Stimulated activated naive B cell treated with anti-CD40 and anti-IgM and Interleukin-4, amounts not matched to agents 10 μg/mL and 1 μg/mL and 100 μg/mL, for 72 hours (primary cell): ENCODE results near the gene TWIST2.

ENCODE experiments used
- ATAC-seq, 2 donors: fragments of 150-1000 bp; cut with Tn5 transposase; replicated peaks; 2 replicates each; pipeline ENCODE4 v1.10.0; 2021; ENCODE audit warnings: moderate library complexity in 1 of 2
- DNase-seq: peaks from one replicate; pipeline ENCODE4 v3.0.0; 2021
- H3K27ac Mint-ChIP-seq: one replicate; pipeline ENCODE4 v1.8.0; 2022; ENCODE audit warnings: mild to moderate bottlenecking, mixed read lengths
- H3K27me3 Mint-ChIP-seq, 2 donors: one replicate each; pipeline ENCODE4 v1.8.0; 2022; ENCODE audit warnings: mixed read lengths in 2 of 2
- H3K36me3 Mint-ChIP-seq, 2 donors: one replicate each; pipeline ENCODE4 v1.8.0; 2022; ENCODE audit warnings: mixed read lengths in 2 of 2, mild to moderate bottlenecking in 1 of 2
- H3K4me1 Mint-ChIP-seq, 2 donors: one replicate each; pipeline ENCODE4 v1.8.0; 2022; ENCODE audit warnings: mixed read lengths in 2 of 2, mild to moderate bottlenecking in 1 of 2
- H3K4me3 Mint-ChIP-seq, 2 donors: one replicate each; pipeline ENCODE4 v1.8.0; 2022; ENCODE audit warnings: mild to moderate bottlenecking in 2 of 2, mixed read lengths in 2 of 2, moderate library complexity in 1 of 2
- H3K9me3 Mint-ChIP-seq, 2 donors: one replicate each; pipeline ENCODE4 v1.8.0; 2022; ENCODE audit warnings: mixed read lengths in 2 of 2, mild to moderate bottlenecking in 1 of 2

TWIST2 gene

DNA sequence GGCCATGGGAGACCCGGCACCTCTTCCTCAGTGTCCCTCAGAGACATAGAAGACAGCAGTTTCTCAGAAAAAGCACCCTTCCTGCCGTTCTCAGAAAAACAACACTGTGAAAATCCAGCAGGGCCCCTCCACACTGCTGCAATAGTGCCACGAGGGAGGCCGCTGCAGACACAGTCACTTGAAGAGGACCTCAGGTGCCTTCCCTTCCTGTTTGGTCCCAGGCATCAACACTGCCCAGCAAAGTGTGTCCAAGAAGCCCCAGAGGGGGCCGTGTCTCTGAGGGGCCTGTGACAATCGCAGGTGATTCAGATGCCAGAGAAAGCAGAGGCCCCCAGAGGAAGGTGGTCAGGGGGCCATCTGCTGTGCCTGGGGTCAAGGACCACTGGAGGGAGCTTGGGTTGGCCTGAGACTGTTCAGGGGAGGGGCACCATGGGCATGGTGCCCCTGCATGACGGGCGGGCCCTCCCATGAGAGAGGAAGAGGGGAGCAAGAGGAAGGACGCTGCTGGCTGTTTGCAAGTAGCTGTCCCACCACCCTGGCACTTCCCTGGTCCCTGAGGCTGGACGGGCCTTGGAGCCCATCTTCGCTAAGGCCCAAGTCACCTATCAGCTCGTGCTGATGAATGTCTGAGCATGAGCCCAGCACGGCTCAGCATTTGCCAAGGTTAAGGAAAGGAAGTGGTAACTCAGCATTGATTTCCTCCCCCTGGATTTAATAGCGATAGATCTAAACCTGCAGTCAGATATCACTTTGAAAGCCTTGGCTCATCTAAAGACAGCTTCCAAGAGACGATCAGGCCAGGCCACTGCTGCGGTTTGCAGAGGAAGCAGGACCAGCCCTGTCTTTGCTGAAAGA, 9.1 kb downstream of the TWIST2 start:
- Mint-ChIP-seq H3K27ac (no peak overlapping the region), H3K4me3 (no peak overlapping the region), H3K36me3 (no peaks in the 10 kb centered on the region), H3K4me1 (no peaks in the 10 kb centered on the region), H3K27me3 (peaks cover 10 to 37% of the 10 kb centered on the region in 2 donors), H3K9me3 (no peaks in the 10 kb centered on the region)
- DNase-seq (no peak), ATAC-seq (no peak)

DNA sequence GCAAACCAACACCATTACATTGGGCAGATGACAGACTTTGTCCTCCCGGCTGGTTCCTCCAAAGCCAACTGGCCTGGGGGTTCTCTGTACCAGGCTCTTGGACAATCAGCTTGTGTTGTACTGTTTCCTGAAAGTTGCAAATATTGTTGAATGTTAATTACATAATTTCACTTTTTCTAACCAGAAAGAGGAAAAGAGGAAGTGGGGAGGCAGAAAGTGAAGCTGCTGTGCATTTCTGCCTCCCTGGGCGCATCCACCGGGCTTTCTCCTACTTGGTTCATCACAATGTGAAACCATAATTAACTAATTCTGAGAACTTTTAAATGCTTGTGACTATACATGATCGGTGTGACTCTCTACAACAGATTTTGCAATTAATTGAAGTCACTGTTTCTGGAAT, 10.1 kb downstream of the TWIST2 start:
- Mint-ChIP-seq H3K4me1 (no peaks in the 10 kb centered on the region), H3K27me3 (peaks cover 7 to 30% of the 10 kb centered on the region in 2 donors), H3K4me3 (no peak overlapping the region), H3K36me3 (no peaks in the 10 kb centered on the region), H3K27ac (no peak overlapping the region), H3K9me3 (no peaks in the 10 kb centered on the region)
- ATAC-seq = peak; percentile 46 to 55
- no peak for DNase-seq

DNA sequence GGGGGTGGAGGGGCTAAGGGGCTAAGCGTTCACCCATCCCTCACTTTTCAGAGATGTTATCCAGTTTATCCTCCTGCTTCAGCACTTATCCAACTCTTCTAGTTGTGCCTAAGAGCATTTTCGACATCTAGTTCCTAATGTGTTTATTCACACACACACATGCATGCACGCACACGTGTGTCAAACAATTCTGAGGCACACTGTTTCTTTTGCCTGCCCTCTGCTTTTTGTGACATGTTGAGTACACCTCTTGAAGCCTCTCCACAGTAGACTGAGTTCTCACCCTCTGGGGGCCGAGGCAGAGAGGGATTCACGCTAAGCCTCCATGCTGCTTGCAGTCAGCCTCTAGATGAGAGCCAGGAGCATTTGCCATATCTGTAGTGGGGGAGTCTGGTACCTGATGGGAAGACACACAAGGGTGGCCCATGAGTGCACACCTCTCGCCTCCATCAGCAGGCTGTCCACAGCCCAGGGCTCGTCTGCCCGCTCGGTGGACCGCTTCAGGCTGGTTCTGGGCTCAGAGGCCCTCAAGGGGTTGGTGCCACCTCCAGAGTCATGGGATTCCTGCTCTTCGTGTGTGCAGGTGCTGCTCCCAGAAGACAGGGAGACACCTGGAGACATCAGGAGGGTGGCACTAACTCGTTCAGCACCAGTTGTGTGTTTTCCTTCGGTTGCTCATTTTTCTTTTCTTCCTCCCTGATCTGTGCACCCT, 11.9 kb downstream of the TWIST2 start:
- Mint-ChIP-seq H3K4me3 (no peak overlapping the region), H3K27ac (no peak overlapping the region), H3K27me3 (peaks cover 6 to 30% of the 10 kb centered on the region in 2 donors), H3K4me1 (no peaks in the 10 kb centered on the region), H3K9me3 (no peaks in the 10 kb centered on the region), H3K36me3 (no peaks in the 10 kb centered on the region)
- ATAC-seq = no peak
- no peak for DNase-seq

DNA sequence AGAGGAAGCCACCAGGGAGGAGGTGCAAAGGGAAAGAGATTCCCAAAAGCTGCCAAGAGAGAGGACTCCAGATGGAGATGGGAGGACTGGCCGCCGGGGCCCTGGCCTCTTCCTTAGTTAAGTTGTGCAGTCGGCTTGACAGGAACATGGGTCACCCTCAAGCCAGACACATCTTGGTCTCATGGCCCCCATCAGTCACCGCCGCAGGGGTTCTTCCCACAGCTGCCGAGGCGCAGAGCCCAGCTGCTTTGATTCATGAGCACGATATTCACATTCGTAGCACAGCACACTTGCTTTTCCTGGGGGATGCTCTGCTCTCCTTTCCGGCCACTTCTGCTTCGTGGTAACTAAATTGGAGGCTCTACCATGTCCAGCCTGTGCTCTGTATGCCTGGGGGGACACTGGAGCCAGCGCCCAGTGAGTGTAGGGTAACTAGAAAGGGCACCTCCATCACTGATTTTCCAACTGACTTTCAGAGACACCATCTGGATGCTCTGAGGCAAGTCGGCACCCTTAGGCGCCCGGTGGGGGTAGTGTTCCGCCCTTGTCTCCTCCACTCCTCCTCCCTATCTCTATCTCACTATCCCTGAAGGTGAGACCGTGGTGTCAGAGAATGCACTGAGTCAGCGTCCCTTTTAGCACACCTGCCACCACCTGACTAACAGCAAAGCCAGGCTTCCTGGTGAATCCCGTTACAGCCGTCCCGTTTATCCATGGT, 13.3 kb downstream of the TWIST2 start:
- Mint-ChIP-seq H3K36me3 (no peaks in the 10 kb centered on the region), H3K27me3 (peaks cover 8 to 23% of the 10 kb centered on the region in 2 donors), H3K27ac (no peak overlapping the region), H3K9me3 (no peaks in the 10 kb centered on the region), H3K4me3 (no peak overlapping the region), H3K4me1 (no peaks in the 10 kb centered on the region)
- no peak for DNase-seq
- no peak for ATAC-seq

DNA sequence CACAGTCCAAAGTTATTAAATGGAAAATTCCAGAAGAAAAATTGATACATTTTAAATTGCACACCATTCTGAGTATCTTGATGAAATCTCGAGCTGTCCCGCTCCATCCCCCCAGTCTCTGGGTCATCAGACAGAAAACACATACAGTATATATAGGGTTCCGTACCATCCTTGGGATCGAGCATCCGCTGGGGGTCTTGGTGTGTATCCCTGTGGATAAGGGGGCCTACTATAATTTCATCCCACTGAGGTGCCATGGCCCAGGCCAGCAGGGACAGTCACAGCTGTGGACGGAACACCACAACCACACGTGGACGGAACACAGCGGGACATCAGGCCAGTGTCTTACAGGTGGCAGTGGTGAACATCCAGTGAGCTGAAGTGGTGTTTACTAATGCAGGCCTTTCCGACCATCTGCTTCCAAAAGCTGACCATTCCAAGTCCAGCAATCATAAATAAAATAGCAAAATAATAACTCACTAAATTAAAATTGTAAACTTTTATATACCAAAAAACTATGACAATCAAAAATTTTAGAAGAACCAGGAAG, 14.0 kb downstream of the TWIST2 start:
- Mint-ChIP-seq H3K36me3 (no peaks in the 10 kb centered on the region), H3K9me3 (no peaks in the 10 kb centered on the region), H3K27me3 (peaks cover 8 to 23% of the 10 kb centered on the region in 2 donors), H3K27ac (no peak overlapping the region), H3K4me1 (no peaks in the 10 kb centered on the region), H3K4me3 (no peak overlapping the region)
- ATAC-seq (no peak), DNase-seq (no peak)

DNA sequence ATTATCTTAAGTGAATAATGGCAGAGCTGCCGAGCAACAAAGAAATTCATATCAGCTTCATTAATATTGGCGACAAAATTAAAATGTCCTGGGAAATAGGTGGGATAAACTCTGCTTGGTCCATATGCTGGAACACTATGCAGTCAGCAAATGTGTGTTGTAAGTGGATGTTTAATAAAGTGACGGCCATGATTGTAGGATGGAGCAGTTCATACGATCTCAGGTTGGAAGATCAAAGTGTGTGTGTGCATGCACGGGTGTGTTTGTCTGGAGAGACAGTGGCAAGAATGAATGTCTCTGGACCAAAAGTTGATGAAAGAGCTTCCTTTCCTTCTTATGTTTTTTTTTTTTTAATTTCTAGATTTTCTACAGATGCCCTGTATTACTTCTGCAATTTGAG, 14.8 kb downstream of the TWIST2 start:
- ATAC-seq = no peak
- no peaks in the 10 kb centered on the region for H3K9me3 Mint-ChIP-seq
- H3K27ac Mint-ChIP-seq = no peak overlapping the region
- no peak for DNase-seq
- no peak overlapping the region for H3K4me3 Mint-ChIP-seq
- no peaks in the 10 kb centered on the region for H3K36me3 Mint-ChIP-seq
- H3K4me1 Mint-ChIP-seq = peaks cover 0 to 3% of the 10 kb centered on the region in 2 donors
- peaks cover 12 to 28% of the 10 kb centered on the region in 2 donors for H3K27me3 Mint-ChIP-seq

DNA sequence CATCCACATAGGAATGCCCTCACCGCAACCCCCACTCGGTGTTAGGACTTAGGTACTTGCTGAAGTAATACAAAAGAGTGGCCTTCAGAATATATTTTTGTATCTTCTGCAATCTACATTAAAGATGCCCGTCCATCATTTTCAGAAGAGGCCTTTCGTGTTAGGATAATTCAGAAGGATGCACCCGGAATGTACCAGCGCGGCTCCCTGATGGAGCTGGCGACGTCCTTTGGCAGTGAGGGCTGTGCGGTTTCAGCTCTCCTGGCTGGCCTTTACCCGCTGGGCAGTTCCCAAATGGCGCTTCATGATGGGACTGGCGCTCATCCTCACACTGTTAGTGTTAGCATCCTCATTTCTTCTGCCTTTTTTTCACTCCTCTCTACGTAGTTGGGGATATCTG, 15.3 kb downstream of the TWIST2 start:
- Mint-ChIP-seq H3K4me3 (no peak overlapping the region), H3K27ac (no peak overlapping the region), H3K9me3 (no peaks in the 10 kb centered on the region), H3K36me3 (no peaks in the 10 kb centered on the region), H3K27me3 (peaks cover 14 to 30% of the 10 kb centered on the region in 2 donors), H3K4me1 (peaks cover 0 to 5% of the 10 kb centered on the region in 2 donors)
- DNase-seq = no peak
- no peak for ATAC-seq

DNA sequence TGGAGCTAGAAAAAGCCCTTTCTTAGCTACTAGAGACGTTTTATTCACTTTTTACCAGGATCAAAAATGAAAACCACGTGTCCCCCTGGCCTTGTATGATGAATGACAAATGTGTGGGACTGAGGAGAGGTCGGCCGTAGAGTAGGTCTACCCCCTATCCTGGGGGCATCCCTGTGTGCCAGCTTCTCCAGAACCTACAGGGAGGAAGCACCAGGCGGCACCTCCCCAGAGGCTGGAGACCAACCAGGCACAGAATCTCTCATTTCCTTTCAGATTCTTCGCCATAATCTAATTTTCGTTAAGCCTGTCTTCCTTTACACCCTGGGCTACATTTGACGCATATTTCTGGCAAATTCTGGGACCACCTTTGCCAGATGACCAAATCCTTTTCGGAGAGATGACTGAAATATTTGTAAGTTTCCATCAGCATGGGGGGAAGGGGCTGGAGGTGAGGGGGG, 15.9 kb downstream of the TWIST2 start:
- H3K4me1 Mint-ChIP-seq = peaks cover 0 to 5% of the 10 kb centered on the region in 2 donors

DNA sequence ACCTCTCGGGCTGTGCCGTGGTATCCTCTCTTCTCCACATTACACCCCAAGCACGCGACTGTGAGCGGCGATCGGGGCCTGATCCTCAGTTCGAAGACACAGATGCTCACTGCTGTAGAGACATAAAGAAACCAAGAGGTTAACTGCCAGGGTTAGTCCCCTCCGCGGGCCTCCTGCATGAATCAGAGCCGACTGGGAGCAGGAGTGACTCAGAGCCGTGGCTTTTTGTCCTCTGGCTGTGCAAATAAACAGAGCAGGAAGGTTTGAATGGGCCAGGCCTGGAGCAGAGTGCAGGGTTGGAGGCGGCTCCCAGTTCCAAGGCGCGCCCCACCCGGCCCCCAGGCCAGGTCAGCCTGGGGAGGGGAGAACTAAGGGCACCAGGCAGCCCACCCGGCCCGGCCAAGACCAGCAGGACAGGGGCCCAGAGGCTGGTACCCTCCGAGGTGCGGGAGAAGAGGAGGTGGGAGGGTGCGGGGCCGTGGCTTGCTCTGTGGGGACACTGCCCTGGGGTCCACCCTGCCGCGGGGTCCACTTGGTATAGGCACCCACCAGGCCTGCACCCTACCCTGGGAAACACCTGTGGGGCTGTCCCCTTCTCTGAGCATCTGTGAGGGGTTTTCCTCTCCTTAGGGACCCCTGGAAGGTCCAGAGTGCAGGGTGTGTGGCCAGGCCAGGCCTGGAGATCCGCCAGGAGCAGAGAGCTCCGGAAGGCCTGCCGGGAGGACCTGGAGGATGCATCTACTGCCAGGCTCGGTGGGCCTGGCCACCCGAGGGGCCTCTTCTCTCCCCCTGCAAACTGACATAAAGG, 16.5 kb downstream of the TWIST2 start:
- Mint-ChIP-seq H3K9me3 (no peaks in the 10 kb centered on the region), H3K27ac (no peak overlapping the region), H3K4me1 (peaks cover 0 to 5% of the 10 kb centered on the region in 2 donors), H3K27me3 (peaks cover 14 to 30% of the 10 kb centered on the region in 2 donors), H3K36me3 (no peaks in the 10 kb centered on the region), H3K4me3 (no peak overlapping the region)
- ATAC-seq = peak; percentile 34 to 40
- DNase-seq = no peak

More for the DNA sequence above, 15.9 kb downstream of the TWIST2 start:
- no peak overlapping the region for H3K27ac Mint-ChIP-seq
- no peaks in the 10 kb centered on the region for H3K9me3 Mint-ChIP-seq
- H3K27me3 Mint-ChIP-seq = peaks cover 14 to 30% of the 10 kb centered on the region in 2 donors
- no peak for ATAC-seq
- H3K4me3 Mint-ChIP-seq = no peak overlapping the region
- H3K36me3 Mint-ChIP-seq = no peaks in the 10 kb centered on the region
- no peak for DNase-seq

DNA sequence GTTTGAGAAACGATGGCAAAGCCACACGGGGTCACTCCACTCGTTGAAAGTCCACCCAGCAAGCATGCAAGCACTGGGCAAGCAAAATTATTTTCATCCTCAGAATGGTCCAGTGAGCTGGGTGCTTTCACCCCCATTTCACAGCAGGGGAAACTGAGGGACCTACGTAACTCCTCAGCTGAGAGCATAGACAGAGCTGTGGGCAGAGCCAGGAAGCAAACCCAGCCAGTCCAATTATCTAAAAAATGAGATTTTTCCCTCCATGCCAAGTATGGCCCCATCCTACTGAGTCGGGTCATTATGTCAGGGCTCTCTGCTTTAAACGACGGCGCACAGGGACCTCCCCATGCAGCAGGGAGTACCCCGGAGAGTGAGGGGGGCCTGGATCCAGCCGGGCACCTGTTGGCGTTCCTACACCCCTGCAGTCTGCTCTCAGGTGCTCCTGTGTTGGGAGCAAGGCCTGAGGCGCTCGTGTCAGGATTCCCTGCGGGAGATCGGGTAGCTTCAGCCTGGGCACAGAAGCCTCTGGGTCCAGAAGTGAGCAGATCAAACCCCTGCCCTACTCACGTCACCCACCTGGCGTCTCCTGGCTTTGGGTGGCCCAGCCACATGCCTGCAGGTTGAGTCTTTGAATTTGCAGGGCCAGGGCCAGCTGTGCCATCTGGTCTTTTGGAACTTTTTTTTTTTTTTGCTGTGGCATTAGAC, 17.3 kb downstream of the TWIST2 start:
- no peak for ATAC-seq
- peaks cover 2 to 4% of the 10 kb centered on the region in 2 donors for H3K9me3 Mint-ChIP-seq
- no peaks in the 10 kb centered on the region for H3K36me3 Mint-ChIP-seq
- peaks cover 10 to 22% of the 10 kb centered on the region in 2 donors for H3K27me3 Mint-ChIP-seq
- H3K4me3 Mint-ChIP-seq = no peak overlapping the region
- no peak for DNase-seq
- H3K27ac Mint-ChIP-seq = no peak overlapping the region
- peaks cover 0 to 5% of the 10 kb centered on the region in 2 donors for H3K4me1 Mint-ChIP-seq

DNA sequence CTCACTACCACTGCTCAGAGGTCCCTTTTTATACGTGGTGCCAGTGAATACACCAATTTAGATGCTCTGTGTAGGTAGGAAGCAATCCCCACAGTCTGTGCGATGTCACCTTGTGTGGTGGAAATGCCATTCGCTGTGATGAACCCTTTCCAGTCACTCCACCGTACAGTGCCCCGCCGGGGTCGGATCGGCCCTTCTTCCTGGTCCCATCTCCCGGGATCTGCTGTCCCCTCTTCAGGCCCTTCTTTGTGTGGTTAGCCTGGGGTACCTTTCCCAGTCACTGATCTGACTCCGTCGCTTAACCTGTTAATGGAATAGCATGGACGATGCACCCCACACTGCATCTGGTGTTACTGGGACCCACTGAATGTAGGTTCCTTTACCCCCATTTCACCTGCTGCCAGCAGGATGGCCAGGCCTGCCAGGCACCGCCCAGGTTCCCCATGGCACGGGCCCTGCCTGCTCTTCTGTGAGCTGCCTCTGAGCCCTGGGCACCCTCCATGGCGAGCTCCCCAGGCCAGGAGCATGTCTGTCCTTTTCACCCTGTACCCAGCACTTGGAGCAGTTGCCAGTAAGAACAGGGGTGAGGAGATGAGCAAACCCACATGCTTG, 18.0 kb downstream of the TWIST2 start:
- no peak for DNase-seq
- no peak for ATAC-seq
- Mint-ChIP-seq H3K27ac (no peak overlapping the region), H3K4me1 (peaks cover 0 to 5% of the 10 kb centered on the region in 2 donors), H3K36me3 (no peaks in the 10 kb centered on the region), H3K4me3 (no peak overlapping the region), H3K27me3 (peaks cover 10 to 19% of the 10 kb centered on the region in 2 donors), H3K9me3 (peaks cover 2 to 4% of the 10 kb centered on the region in 2 donors)

DNA sequence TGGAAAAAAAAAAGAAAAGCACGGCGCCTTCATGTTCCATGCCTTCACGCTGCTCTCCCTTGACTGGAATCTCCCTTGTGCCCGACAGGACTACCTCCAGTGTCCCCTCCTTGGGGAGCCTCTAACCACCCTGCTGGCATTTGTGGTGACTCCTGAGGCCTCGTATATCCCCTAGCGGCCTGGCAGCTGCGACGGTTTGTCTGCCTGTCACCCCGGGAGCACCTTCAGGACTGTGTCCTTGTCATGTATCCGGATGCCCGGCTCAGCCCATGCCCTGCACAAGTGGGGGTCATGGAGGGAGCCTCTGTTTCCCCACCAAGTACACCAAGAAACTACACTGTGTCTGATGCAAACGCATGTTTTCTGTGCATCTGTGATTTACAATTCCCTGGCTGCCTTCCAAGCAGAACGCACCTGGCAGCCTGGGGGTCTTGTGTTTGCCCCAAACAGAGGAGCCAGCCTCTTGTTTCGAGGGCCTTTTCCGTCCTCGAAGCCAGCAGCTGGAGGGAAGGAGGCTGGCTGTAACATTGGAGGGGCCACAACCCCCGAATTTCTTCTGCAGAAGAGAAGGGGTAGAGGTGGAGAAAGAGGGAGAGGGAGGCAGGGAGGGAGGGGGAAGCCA, 18.9 kb downstream of the TWIST2 start:
- H3K4me1 Mint-ChIP-seq = peaks cover 0 to 5% of the 10 kb centered on the region in 2 donors
- DNase-seq (no peak), ATAC-seq (no peak)
- no peak overlapping the region for H3K4me3 Mint-ChIP-seq
- no peaks in the 10 kb centered on the region for H3K36me3 Mint-ChIP-seq
- H3K9me3 Mint-ChIP-seq = peaks cover 2 to 4% of the 10 kb centered on the region in 2 donors
- H3K27me3 Mint-ChIP-seq = peaks cover 10 to 14% of the 10 kb centered on the region in 2 donors
- H3K27ac Mint-ChIP-seq = no peak overlapping the region
